ENCODE data around the gene C12orf42. TPM values are rescaled to one million over a fixed set of nuclear protein-coding genes. Genes with fewer than 3 reads are reported as not detected.

Gene C12orf42
- total RNA-seq, 2 experiments from 2014 or later = 0.19 to 0.24 TPM

Other genes with a start within 250 kb of the C12orf42 start
- not detected for gene STAB2, start 91.3 kb upstream of the C12orf42 start, total RNA-seq